K562 (cell line): ENCODE measurements around the gene DDX55. TPM values are rescaled to one million over a fixed set of nuclear protein-coding genes. Genes with fewer than 3 reads are reported as not detected.

Experiments used
- ATAC-seq: fragments of 200-7000 bp; cut with Tn5 transposase; 3 replicates; pipeline ENCODE4 v1.9.1; 2020; ENCODE audit warnings: moderate library complexity
- BruUV-seq: library from RNA; stranded (reverse); fragments of 400-500 nt; replicated peaks from 2 replicates; lab custom pipeline; 2021; lab: Mats Ljungman, UMichigan
- CTCF ChIA-PET: fragments of 300-600 bp; formaldehyde crosslinking; extraction: SDS; loops from one replicate; lab custom pipeline; 2021; ENCODE audit warnings: low intra/inter-chr PET ratio; lab: Yijun Ruan, JAX
- POLR2A ChIA-PET: fragments of 300-600, 350-650 bp; sonication (Branson Sonifier 250); formaldehyde crosslinking; extraction: SDS; loops from one replicate; lab custom pipeline; 2021; ENCODE audit warnings: antibody characterized with exemption, inconsistent platforms; lab: Yijun Ruan, JAX
- DNase-seq, 4 experiments: peaks; one replicate each; pipeline versions ENCODE4 v3.0.0 to v3.0.0-alpha.2; 2011 to 2018; ENCODE audit warnings: low spot score in 3 of 4, mixed read lengths in 3 of 4; ENCODE audit errors: extremely low read depth in 1 of 4
- FAIRE-seq: peaks from 2 replicates; lab custom pipeline; 2011; peaks lifted over from hg19 to GRCh38; lab: Jason Lieb, UNC
- H2AFZ ChIP-seq: 2 replicates; pipeline ENCODE4 v1.6.0; 2011; ENCODE audit warnings: low read depth, low read length, control low read depth, inconsistent platforms
- H3K27ac ChIP-seq: fragments of 200-600 bp; 3 replicates; pipeline ENCODE4 v1.8.0; 2011; ENCODE audit warnings: low read depth, mild to moderate bottlenecking, control low read depth, inconsistent platforms, low read length, moderate library complexity, mixed read lengths; ENCODE audit errors: extremely low read depth
- H3K27me3 ChIP-seq, 2 experiments: fragments of 300-600 bp in 1 of 2; 2 replicates in 1 of 2; 3 replicates in 1 of 2; pipeline versions ENCODE4 v1.6.0 to v1.8.0; 2011; ENCODE audit warnings: inconsistent platforms in 2 of 2, low read length in 2 of 2, mild to moderate bottlenecking in 1 of 2, mixed read lengths in 1 of 2, moderate library complexity in 1 of 2; ENCODE audit not compliant: control insufficient read depth in 2 of 2, insufficient read depth in 2 of 2
- H3K36me3 ChIP-seq: fragments of 300-600 bp; 3 replicates; pipeline ENCODE4 v1.8.0; 2011; ENCODE audit warnings: mild to moderate bottlenecking, low read length, inconsistent platforms; ENCODE audit not compliant: control insufficient read depth, insufficient read depth
- H3K4me1 ChIP-seq, 2 experiments: fragments of 200-600 bp in 1 of 2; replicated peaks in 1 of 2; 2 replicates in 1 of 2; 3 replicates in 1 of 2; pipeline versions ENCODE4 v1.5.1 to v1.8.0; 2011; ENCODE audit warnings: inconsistent platforms in 2 of 2, low read length in 2 of 2, mild to moderate bottlenecking in 1 of 2, mixed read lengths in 1 of 2, moderate library complexity in 1 of 2; ENCODE audit not compliant: control insufficient read depth in 2 of 2, insufficient read depth in 2 of 2
- H3K4me2 ChIP-seq: 2 replicates; pipeline ENCODE4 v1.6.1; 2011; ENCODE audit warnings: low read length, control low read depth, inconsistent platforms, mixed read lengths; ENCODE audit not compliant: insufficient read depth
- H3K4me3 ChIP-seq: fragments of 200-600 bp; sonication (generic), shearing (Covaris generic); 2 replicates; pipeline ENCODE4 v1.5.1; 2016; ENCODE audit warnings: control low read depth, inconsistent platforms
- H3K79me2 ChIP-seq: fragments of 200-600 bp; 3 replicates; pipeline ENCODE4 v1.8.0; 2011; ENCODE audit warnings: low read length, inconsistent platforms; ENCODE audit not compliant: control insufficient read depth, insufficient read depth
- H3K9ac ChIP-seq, 2 experiments: 2 replicates each; pipeline versions ENCODE4 v1.6.0 to v1.6.1; 2011; ENCODE audit warnings: low read depth in 2 of 2, low read length in 2 of 2, control low read depth in 1 of 2, inconsistent platforms in 1 of 2, mild to moderate bottlenecking in 1 of 2, mixed read lengths in 1 of 2; ENCODE audit not compliant: insufficient read depth in 1 of 2
- H3K9me1 ChIP-seq: one replicate; pipeline ENCODE4 v1.6.0; 2011; ENCODE audit warnings: inconsistent platforms, mild to moderate bottlenecking, low read length, moderate library complexity; ENCODE audit not compliant: control insufficient read depth, insufficient read depth
- H3K9me3 ChIP-seq: replicated peaks from 2 replicates; pipeline ENCODE4 v1.5.1; 2011; ENCODE audit warnings: low read depth, low read length, inconsistent platforms; ENCODE audit not compliant: control insufficient read depth, insufficient read depth
- H4K20me1 ChIP-seq: replicated peaks from 2 replicates; pipeline ENCODE4 v1.6.1; 2011; ENCODE audit warnings: low read length, inconsistent platforms, mixed read lengths; ENCODE audit not compliant: control insufficient read depth, insufficient read depth
- BMI1 ChIP-seq: fragments of 150-350 bp; IDR thresholded peaks from 2 replicates; pipeline ENCODE4 v1.6.1; 2014; ENCODE audit warnings: low read length
- DIDO1 ChIP-seq: fragments of 450-650 bp; IDR thresholded peaks from 2 replicates; pipeline ENCODE4 v1.6.1; 2016; ENCODE audit warnings: low read depth, missing biosample characterization, missing genetic modification characterization
- DNMT1 ChIP-seq: fragments of 450-650 bp; IDR thresholded peaks from 2 replicates; pipeline ENCODE4 v1.6.1; 2016; ENCODE audit warnings: antibody characterized with exemption, mild to moderate bottlenecking
- GTF2E2 ChIP-seq: fragments of 200-800 bp; sonication (Bioruptor generic); IDR thresholded peaks from 2 replicates; pipeline ENCODE4 v1.6.1; 2016; ENCODE audit warnings: missing genetic modification characterization, missing compliant biosample characterization
- MAX ChIP-seq: sonication (generic); formaldehyde crosslinking; IDR thresholded peaks from 2 replicates; pipeline ENCODE4 v1.9.0; 2022; ENCODE audit warnings: mild to moderate bottlenecking, missing genetic modification reagents
- MECOM ChIP-seq: fragments of 250-450 bp; sonication (Bioruptor Pico); IDR thresholded peaks from 2 replicates; pipeline ENCODE4 v1.8.0; 2022; ENCODE audit warnings: inconsistent platforms
- MEIS2 ChIP-seq: fragments of 450-650 bp; IDR thresholded peaks from 2 replicates; pipeline ENCODE4 v1.6.1; 2014; ENCODE audit warnings: mild to moderate bottlenecking; ENCODE audit not compliant: partially characterized antibody
- POLR2AphosphoS5 ChIP-seq: IDR thresholded peaks from 2 replicates; pipeline ENCODE4 v1.6.1; 2011; ENCODE audit warnings: mild to moderate bottlenecking, low read depth, low read length, moderate library complexity; ENCODE audit not compliant: control insufficient read depth, insufficient read depth
- RFX5 ChIP-seq: IDR thresholded peaks from 2 replicates; pipeline ENCODE4 v1.6.1; 2011; ENCODE audit warnings: low read depth, mild to moderate bottlenecking, improper control_type of control experiment, low read length
- SAFB2 ChIP-seq: fragments of 200-400 bp; formaldehyde crosslinking; IDR thresholded peaks from 2 replicates; pipeline ENCODE4 v1.6.1; 2018; ENCODE audit warnings: borderline replicate concordance, low read length, low read depth, moderate library complexity; ENCODE audit not compliant: severe bottlenecking
- ZNF224 ChIP-seq: sonication (generic); formaldehyde crosslinking; IDR thresholded peaks from 2 replicates; pipeline ENCODE4 v1.8.0; 2022; ENCODE audit warnings: mild to moderate bottlenecking, missing genetic modification reagents
- ZNF282 ChIP-seq: sonication (generic); formaldehyde crosslinking; IDR thresholded peaks from 2 replicates; pipeline ENCODE4 v1.8.1; 2023; ENCODE audit warnings: missing genetic modification reagents
- ZNF316 ChIP-seq: fragments of 450-650 bp; IDR thresholded peaks from 2 replicates; pipeline ENCODE4 v1.6.1; 2016
- ZNF830 ChIP-seq: fragments of 250-450 bp; sonication (Bioruptor Pico); IDR thresholded peaks from 2 replicates; pipeline ENCODE4 v1.5.0; 2021; ENCODE audit warnings: mild to moderate bottlenecking
- WGBS: fragments of 100-300 bp; shearing (Covaris generic); methylation state at CpG from one replicate; pipeline ENCODE4 v1.1.6; 2016; ENCODE audit warnings: low coverage, mixed read lengths; ENCODE audit not compliant: insufficient coverage; ENCODE audit errors: missing lambda C conversion rate; 5-methylcytosine and 5-hydroxymethylcytosine counted together
- in situ Hi-C: fragments of 300-500 bp; cut with MboI; formaldehyde crosslinking; loops from 4 replicates; pipeline ENCODE4 v1.15.0; 2018; ENCODE audit warnings: inconsistent platforms, mixed read lengths
- intact Hi-C: fragments of 100-400 bp; cut with micrococcal nuclease; formaldehyde crosslinking; loops from 2 replicates; pipeline ENCODE4 v1.14.2; 2022
- polyA plus RNA-seq, 8 experiments: library from polyadenylated mRNA; depleted of rRNA in 4 of 8; stranded (reverse) in 5 of 8; unstranded in 3 of 8; fragments of >200 nt; fragmentation: Nextera tagmentation in 2 of 8; fragmentation: Illumina TruSeq in 1 of 8; extraction: Ambion mirVana in 2 of 8; extraction: Trizol in 1 of 8; gene quantifications; 2 replicates each; pipeline versions ENCODE4 v1.2.1 to v1.2.3, GENCODE V29; 2011 to 2014; ENCODE audit warnings: inconsistent platforms in 1 of 8, missing spikeins in 1 of 8
- total RNA-seq, 7 experiments: library from RNA; depleted of rRNA in 6 of 7; stranded (reverse); fragments of >200 nt in 6 of 7; fragmentation: Illumina TruSeq in 2 of 7; extraction: Trizol in 2 of 7; gene quantifications; 2 replicates each; pipeline versions ENCODE4 v1.2.1 to v1.2.3, GENCODE V29; 2011 to 2021; ENCODE audit warnings: low replicate concordance in 1 of 7
- TF ChIP-seq, protein P1 (sequence below): fragments of 450-650 bp; formaldehyde crosslinking; conservative IDR thresholded peaks from 2 replicates; pipeline ENCODE4 v1.4.0; 2022; ENCODE audit warnings: mild to moderate bottlenecking, missing genetic modification characterization

The DDX55 gene
- total and polyA plus RNA-seq, 9 of the 15 experiments (the other 6 are each of a cell fraction or from before 2014, with no cell fraction given), result 10.6 to 71.0 (median 60.9) TPM

DNA sequence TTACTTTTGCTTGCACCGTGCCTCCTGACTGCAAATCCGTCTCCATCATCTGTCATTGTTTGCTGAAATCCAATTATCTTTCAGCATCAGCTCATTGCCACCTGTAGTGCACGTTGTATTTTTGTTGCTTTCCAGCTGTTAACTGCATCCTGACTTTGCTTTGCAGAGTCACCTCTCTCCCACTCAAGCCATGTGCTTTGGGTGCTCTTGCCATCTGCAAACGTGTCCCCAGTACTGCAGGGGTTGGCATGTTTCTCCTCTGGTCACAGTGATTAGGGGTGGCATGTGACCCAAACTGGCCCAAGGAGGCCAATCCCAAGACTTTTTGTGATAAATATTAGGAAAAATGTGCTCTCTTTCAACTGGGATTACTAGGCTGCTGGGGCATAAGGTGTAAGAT lies 28.0 kb upstream of the DDX55 start (continued):
- TF ChIP-seq ZNF830 (CRISPR knock-in tag), result no peak
- TF ChIP-seq ZNF282 (CRISPR knock-in tag), result no peak
- TF ChIP-seq SAFB2, result no peak
- TF ChIP-seq DNMT1, result no peak
- TF ChIP-seq MAX (CRISPR knock-in tag), result 0 out of 2 replicates have a peak, but pooled peaks have one; percentile 45
- TF ChIP-seq ZNF316, result no peak
- no peak for TF ChIP-seq DIDO1 (tag)
- no peak for TF ChIP-seq POLR2AphosphoS5
- no peak for TF ChIP-seq RFX5
- TF ChIP-seq MEIS2, result no peak

- Histone ChIP-seq H3K4me2 (no peak overlapping the region), H3K9me3 (no peaks in the 10 kb centered on the region), H3K27ac (no peak overlapping the region), H3K9me1 (no peaks in the 10 kb centered on the region), H3K36me3 (no peaks in the 10 kb centered on the region), H3K9ac (no peak overlapping the region), H3K4me1 (peaks cover 0 to 2% of the 10 kb centered on the region in 2 experiments; a peak in 4 of 5 replicates), H3K27me3 (no peaks in the 10 kb centered on the region), H2AFZ (no peak overlapping the region), H3K4me3 (no peak overlapping the region), H3K79me2 (no peaks in the 10 kb centered on the region), H4K20me1 (no peaks in the 10 kb centered on the region)
- in situ Hi-C loops (no loop called here), intact Hi-C loops (no loop called here)
- DNase-seq (no peak), FAIRE-seq (no peak), ATAC-seq (no peak)
- 0% methylated on average over 1 of the region's 1 CpG for WGBS
- POLR2A ChIA-PET, result no interaction called here
- TF ChIP-seq ZNF316 (no peak), MECOM (CRISPR knock-in tag) (no peak), BMI1 (no peak), GTF2E2 (tag) (no peak), ZNF224 (CRISPR knock-in tag) (no peak)
- TF ChIP-seq, protein P1, sequence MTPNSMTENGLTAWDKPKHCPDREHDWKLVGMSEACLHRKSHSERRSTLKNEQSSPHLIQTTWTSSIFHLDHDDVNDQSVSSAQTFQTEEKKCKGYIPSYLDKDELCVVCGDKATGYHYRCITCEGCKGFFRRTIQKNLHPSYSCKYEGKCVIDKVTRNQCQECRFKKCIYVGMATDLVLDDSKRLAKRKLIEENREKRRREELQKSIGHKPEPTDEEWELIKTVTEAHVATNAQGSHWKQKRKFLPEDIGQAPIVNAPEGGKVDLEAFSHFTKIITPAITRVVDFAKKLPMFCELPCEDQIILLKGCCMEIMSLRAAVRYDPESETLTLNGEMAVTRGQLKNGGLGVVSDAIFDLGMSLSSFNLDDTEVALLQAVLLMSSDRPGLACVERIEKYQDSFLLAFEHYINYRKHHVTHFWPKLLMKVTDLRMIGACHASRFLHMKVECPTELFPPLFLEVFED, result no peak
- CTCF ChIA-PET, result no interaction called here
- BruUV-seq, result no TSS peak
Measured at GRCh38 chr12:123576611-123577010, 25.3 kb upstream of the DDX55 start.
